OCI-LY7 (cell line): ENCODE data around the gene LTBR.

Source experiments
- EZH2phosphoT487 ChIP-seq: fragments of 200-600 bp; sonication (generic); IDR thresholded peaks from 2 replicates; pipeline ENCODE4 v1.6.1; 2018; ENCODE audit warnings: low read depth, borderline replicate concordance, mild to moderate bottlenecking, mixed run types, antibody characterized with exemption, low read length, moderate library complexity, mixed read lengths
- TF ChIP-seq, protein P1 (sequence below): fragments of 200-600 bp; sonication (generic); conservative IDR thresholded peaks from 2 replicates; pipeline ENCODE4 v1.5.1; 2014; ENCODE audit warnings: mild to moderate bottlenecking, antibody characterized with exemption, low read length, moderate library complexity, mixed read lengths

DNA sequence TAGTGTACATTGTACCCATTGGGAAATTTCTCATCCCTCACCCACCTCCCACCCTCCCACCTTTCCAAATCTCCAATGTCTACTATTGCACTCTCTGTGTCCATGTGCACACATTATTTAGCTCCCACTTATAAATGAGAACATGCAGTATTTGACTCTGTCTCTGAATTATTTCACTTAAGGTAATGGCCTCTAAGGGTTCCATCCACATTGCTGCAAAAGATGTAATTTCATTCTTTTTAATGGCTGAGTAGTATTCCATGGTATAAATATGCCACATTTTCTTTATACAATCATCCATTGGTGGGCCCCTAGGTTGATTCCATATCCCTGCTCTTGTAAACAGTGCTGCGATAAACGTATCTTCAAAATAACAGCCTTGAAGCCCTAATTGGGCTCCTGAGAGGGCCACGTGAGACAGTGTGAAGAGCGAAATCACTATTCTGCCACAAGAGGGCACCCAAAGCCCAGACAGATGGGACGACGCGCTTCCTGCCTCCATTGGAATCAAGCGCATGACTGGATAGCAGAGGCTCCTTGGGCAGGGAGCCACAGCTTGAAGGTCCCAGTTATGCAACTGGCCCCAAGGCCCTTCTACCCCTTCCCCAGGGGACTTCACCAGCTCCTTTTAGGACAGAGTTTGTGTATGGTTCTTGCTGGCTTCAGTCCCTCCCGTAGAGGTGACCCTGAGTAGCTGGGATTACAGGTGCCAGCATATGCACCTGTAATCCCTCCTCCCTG lies 39.5 kb downstream of the LTBR start:
- TF ChIP-seq, protein P1, sequence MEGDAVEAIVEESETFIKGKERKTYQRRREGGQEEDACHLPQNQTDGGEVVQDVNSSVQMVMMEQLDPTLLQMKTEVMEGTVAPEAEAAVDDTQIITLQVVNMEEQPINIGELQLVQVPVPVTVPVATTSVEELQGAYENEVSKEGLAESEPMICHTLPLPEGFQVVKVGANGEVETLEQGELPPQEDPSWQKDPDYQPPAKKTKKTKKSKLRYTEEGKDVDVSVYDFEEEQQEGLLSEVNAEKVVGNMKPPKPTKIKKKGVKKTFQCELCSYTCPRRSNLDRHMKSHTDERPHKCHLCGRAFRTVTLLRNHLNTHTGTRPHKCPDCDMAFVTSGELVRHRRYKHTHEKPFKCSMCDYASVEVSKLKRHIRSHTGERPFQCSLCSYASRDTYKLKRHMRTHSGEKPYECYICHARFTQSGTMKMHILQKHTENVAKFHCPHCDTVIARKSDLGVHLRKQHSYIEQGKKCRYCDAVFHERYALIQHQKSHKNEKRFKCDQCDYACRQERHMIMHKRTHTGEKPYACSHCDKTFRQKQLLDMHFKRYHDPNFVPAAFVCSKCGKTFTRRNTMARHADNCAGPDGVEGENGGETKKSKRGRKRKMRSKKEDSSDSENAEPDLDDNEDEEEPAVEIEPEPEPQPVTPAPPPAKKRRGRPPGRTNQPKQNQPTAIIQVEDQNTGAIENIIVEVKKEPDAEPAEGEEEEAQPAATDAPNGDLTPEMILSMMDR, result peak; percentile 93
- no peak for TF ChIP-seq EZH2phosphoT487
